NT2/D1 (cell line): ENCODE results near the gene PERCC1.

Source experiments
- DNase-seq: peaks from one replicate; pipeline ENCODE4 v3.0.0-alpha.2; 2011; ENCODE audit warnings: low read depth, low spot score
- H3K27me3 ChIP-seq: 2 replicates; pipeline ENCODE4 v1.6.0; 2011; ENCODE audit warnings: mild to moderate bottlenecking; ENCODE audit not compliant: insufficient read length, insufficient read depth
- H3K36me3 ChIP-seq: 2 replicates; pipeline ENCODE4 v1.6.1; 2011; ENCODE audit warnings: mild to moderate bottlenecking, low read length, mixed read lengths; ENCODE audit not compliant: insufficient read depth, insufficient read length
- H3K4me1 ChIP-seq: 2 replicates; pipeline ENCODE4 v1.5.1; 2011; ENCODE audit not compliant: insufficient read depth, insufficient read length
- H3K4me3 ChIP-seq: 2 replicates; pipeline ENCODE4 v1.5.1; 2011; ENCODE audit warnings: low read depth; ENCODE audit not compliant: insufficient read length
- H3K9ac ChIP-seq: 2 replicates; pipeline ENCODE4 v1.6.0; 2011; ENCODE audit warnings: low read depth; ENCODE audit not compliant: insufficient read length
- H3K9me3 ChIP-seq: 2 replicates; pipeline ENCODE4 v1.5.1; 2011; ENCODE audit warnings: mild to moderate bottlenecking, low read length; ENCODE audit not compliant: insufficient read depth
- SUZ12 ChIP-seq: IDR thresholded peaks from 2 replicates; pipeline ENCODE4 v1.6.1; 2011; ENCODE audit not compliant: insufficient read length, insufficient read depth; ENCODE audit errors: extremely low read depth
- YY1 ChIP-seq: IDR thresholded peaks from 2 replicates; pipeline ENCODE4 v1.6.1; 2011; ENCODE audit not compliant: insufficient read length, insufficient read depth
- ZNF274 ChIP-seq: IDR thresholded peaks from 2 replicates; pipeline ENCODE4 v1.6.1; 2011; ENCODE audit warnings: mild to moderate bottlenecking, low read depth, low read length

The PERCC1 gene

GRCh38 chr16:1413684-1414531 is 17.0 kb upstream of the PERCC1 start:
- no peak for DNase-seq

GRCh38 chr16:1414532-1415260 is 16.2 kb upstream of the PERCC1 start, which contains the start of gene UNKL:
Gene UNKL (minus strand): TSS chr16:1414704. CDS start chr16:1414691, 13 bp downstream.
- peaks cover 22% of the 10 kb centered on the region for H3K36me3 ChIP-seq
- H3K4me3 ChIP-seq = peak within 1 kb of the TSS; percentile 85
- DNase-seq = no peak
- H3K9me3 ChIP-seq = no peaks in the 10 kb centered on the region
- no peak for TF ChIP-seq YY1
- no peak for TF ChIP-seq SUZ12
- no peak for TF ChIP-seq ZNF274
- H3K27me3 ChIP-seq = peaks cover 5% of the 10 kb centered on the region
- peak within 1 kb of the TSS; percentile 87 for H3K9ac ChIP-seq
- H3K4me1 ChIP-seq = no peaks in the 10 kb centered on the region

More at GRCh38 chr16:1413684-1414531, 17.0 kb upstream of the PERCC1 start:
- H3K4me1 ChIP-seq = no peaks in the 10 kb centered on the region
- H3K27me3 ChIP-seq = peaks cover 5% of the 10 kb centered on the region
- no peaks in the 10 kb centered on the region for H3K9me3 ChIP-seq
- peak overlapping the region; percentile 87 for H3K9ac ChIP-seq
- TF ChIP-seq YY1 = no peak
- TF ChIP-seq SUZ12 = no peak
- no peak for TF ChIP-seq ZNF274
- peaks cover 17% of the 10 kb centered on the region for H3K36me3 ChIP-seq
- peak overlapping the region; percentile 85 for H3K4me3 ChIP-seq

GRCh38 chr16:1416521-1416941 is 14.3 kb upstream of the PERCC1 start:
- DNase-seq = no peak
- TF ChIP-seq YY1 (no peak), ZNF274 (no peak), SUZ12 (no peak)
- Histone ChIP-seq H3K36me3 (peaks cover 25% of the 10 kb centered on the region), H3K27me3 (peaks cover 5% of the 10 kb centered on the region), H3K9ac (no peak overlapping the region), H3K4me3 (no peak overlapping the region), H3K9me3 (no peaks in the 10 kb centered on the region), H3K4me1 (no peaks in the 10 kb centered on the region)

- Histone ChIP-seq H3K9me3 (peaks cover 6% of the 10 kb centered on the region; the same call in 1 of the 2 replicates), H3K4me3 (peak overlapping the region; percentile 92), H3K4me1 (no peaks in the 10 kb centered on the region), H3K27me3 (no peaks in the 10 kb centered on the region), H3K9ac (peak overlapping the region; percentile 96), H3K36me3 (peaks cover 25% of the 10 kb centered on the region)
- no peak for DNase-seq
- TF ChIP-seq YY1 = no peak
- no peak for TF ChIP-seq SUZ12
- no peak for TF ChIP-seq ZNF274
These were observed 10.8 kb upstream of the PERCC1 start for GRCh38 chr16:1420111-1420539.

GRCh38 chr16:1422076-1422475 is 8.8 kb upstream of the PERCC1 start:
- peaks cover 19% of the 10 kb centered on the region for H3K36me3 ChIP-seq
- H3K27me3 ChIP-seq = no peaks in the 10 kb centered on the region
- no peak overlapping the region for H3K9ac ChIP-seq
- H3K4me1 ChIP-seq = peaks cover 6% of the 10 kb centered on the region
- no peak overlapping the region for H3K4me3 ChIP-seq
- DNase-seq = no peak
- TF ChIP-seq SUZ12 (no peak), ZNF274 (no peak), YY1 (no peak)
- peaks cover 6% of the 10 kb centered on the region; the same call in 1 of the 2 replicates for H3K9me3 ChIP-seq

GRCh38 chr16:1424028-1424427 is 6.8 kb upstream of the PERCC1 start:
- no peaks in the 10 kb centered on the region for H3K27me3 ChIP-seq
- no peak overlapping the region for H3K4me3 ChIP-seq
- no peak overlapping the region for H3K9ac ChIP-seq
- H3K4me1 ChIP-seq = peaks cover 21% of the 10 kb centered on the region
- TF ChIP-seq SUZ12 (no peak), ZNF274 (no peak), YY1 (no peak)
- H3K9me3 ChIP-seq = peaks cover 6% of the 10 kb centered on the region; the same call in 1 of the 2 replicates
- no peak for DNase-seq
- H3K36me3 ChIP-seq = peaks cover 7% of the 10 kb centered on the region
